Activated CD4-positive, alpha-beta T cell treated with anti-CD3 and anti-CD28 coated beads, Interleukin-2, amount 10 ng/mL, durations not matched to agents 24 days and 14 days (primary cell): ENCODE results near the gene TDRKH. TPM values are rescaled to one million over a fixed set of nuclear protein-coding genes. Genes with fewer than 3 reads are reported as not detected.
"Not testable (repeated sequence)": the region's sequence is repeated elsewhere in the genome, so short reads cannot be mapped to it uniquely, and the experiment has no call there.

Experiments used
- DNase-seq: peaks from one replicate; pipeline ENCODE4 v3.0.0; 2022
- H3K27ac Mint-ChIP-seq: one replicate; pipeline ENCODE4 v1.8.0; 2022; ENCODE audit warnings: mild to moderate bottlenecking, mixed read lengths
- H3K27me3 Mint-ChIP-seq: one replicate; pipeline ENCODE4 v1.8.0; 2022; ENCODE audit warnings: mixed read lengths
- H3K36me3 Mint-ChIP-seq: one replicate; pipeline ENCODE4 v1.8.0; 2022; ENCODE audit warnings: low read depth, mild to moderate bottlenecking, mixed read lengths
- H3K4me1 Mint-ChIP-seq: one replicate; pipeline ENCODE4 v1.8.0; 2021; ENCODE audit warnings: mixed read lengths
- H3K4me3 Mint-ChIP-seq: one replicate; pipeline ENCODE4 v1.8.0; 2022; ENCODE audit warnings: mild to moderate bottlenecking, moderate library complexity, mixed read lengths
- H3K9me3 Mint-ChIP-seq: one replicate; pipeline ENCODE4 v1.8.0; 2021; ENCODE audit warnings: mixed read lengths
- intact Hi-C: fragments of 100-400 bp; cut with micrococcal nuclease; formaldehyde crosslinking; loops from one replicate; pipeline ENCODE4 v1.15.1; 2023
- total RNA-seq: library from RNA; stranded (reverse); gene quantifications from 2 replicates; pipeline ENCODE4 v1.2.3, GENCODE V29; 2022

Gene TDRKH
- total RNA-seq, 1 donor from 2014 or later, result 13.3 TPM

GRCh38 chr1:151803915-151804314 lies 13.6 kb upstream of the TDRKH start:
- Mint-ChIP-seq H3K9me3 (no peaks in the 10 kb centered on the region), H3K27ac (no peak overlapping the region), H3K4me1 (peaks cover 5% of the 10 kb centered on the region), H3K36me3 (no peaks in the 10 kb centered on the region), H3K4me3 (no peak overlapping the region), H3K27me3 (peaks cover 24% of the 10 kb centered on the region)
- DNase-seq, result no peak
- intact Hi-C loops, result loop anchor here (5.0 kb wide), 1 partner anchor 62 kb away; no protein-coding TSS in a partner anchor

GRCh38 chr1:151803164-151803563 lies 12.9 kb upstream of the TDRKH start:
- peaks cover 22% of the 10 kb centered on the region for H3K27me3 Mint-ChIP-seq
- H3K36me3 Mint-ChIP-seq, result no peaks in the 10 kb centered on the region
- peaks cover 5% of the 10 kb centered on the region for H3K4me1 Mint-ChIP-seq
- no peak overlapping the region for H3K4me3 Mint-ChIP-seq
- H3K27ac Mint-ChIP-seq, result no peak overlapping the region
- DNase-seq, result no peak
- intact Hi-C loops, result loop anchor here (5.0 kb wide), 1 partner anchor 61 kb away; no protein-coding TSS in a partner anchor
- no peaks in the 10 kb centered on the region for H3K9me3 Mint-ChIP-seq

- Mint-ChIP-seq H3K36me3 (no peaks in the 10 kb centered on the region), H3K9me3 (no peaks in the 10 kb centered on the region), H3K4me1 (peaks cover 3% of the 10 kb centered on the region), H3K27ac (no peak overlapping the region), H3K27me3 (peaks cover 22% of the 10 kb centered on the region), H3K4me3 (no peak overlapping the region)
- DNase-seq, result no peak
- intact Hi-C loops, result loop anchor here (5.0 kb wide), 1 partner anchor 60 kb away; no protein-coding TSS in a partner anchor
Measured at GRCh38 chr1:151802372-151802771, 12.1 kb upstream of the TDRKH start.

GRCh38 chr1:151801846-151802245 lies 11.5 kb upstream of the TDRKH start:
- H3K36me3 Mint-ChIP-seq, result no peaks in the 10 kb centered on the region
- no peaks in the 10 kb centered on the region for H3K9me3 Mint-ChIP-seq
- intact Hi-C loops, result loop anchor here (5.0 kb wide), 1 partner anchor 60 kb away; no protein-coding TSS in a partner anchor
- H3K4me1 Mint-ChIP-seq, result peaks cover 3% of the 10 kb centered on the region
- no peak for DNase-seq
- no peak overlapping the region for H3K27ac Mint-ChIP-seq
- peaks cover 22% of the 10 kb centered on the region for H3K27me3 Mint-ChIP-seq
- no peak overlapping the region for H3K4me3 Mint-ChIP-seq

GRCh38 chr1:151801310-151801820 lies 11.1 kb upstream of the TDRKH start:
- Mint-ChIP-seq H3K4me1 (peaks cover 3% of the 10 kb centered on the region), H3K27ac (no peak overlapping the region), H3K9me3 (no peaks in the 10 kb centered on the region), H3K36me3 (no peaks in the 10 kb centered on the region), H3K27me3 (peaks cover 21% of the 10 kb centered on the region), H3K4me3 (no peak overlapping the region)
- intact Hi-C loops, result loop anchor here (5.0 kb wide), 1 partner anchor 59 kb away; no protein-coding TSS in a partner anchor
- no peak for DNase-seq

GRCh38 chr1:151800830-151801229 lies 10.5 kb upstream of the TDRKH start:
- Mint-ChIP-seq H3K27me3 (peaks cover 20% of the 10 kb centered on the region), H3K4me1 (peaks cover 3% of the 10 kb centered on the region), H3K9me3 (no peaks in the 10 kb centered on the region), H3K27ac (no peak overlapping the region), H3K36me3 (no peaks in the 10 kb centered on the region), H3K4me3 (no peak overlapping the region)
- no peak for DNase-seq
- intact Hi-C loops, result loop anchor here (5.0 kb wide), 1 partner anchor 59 kb away; no protein-coding TSS in a partner anchor

- Mint-ChIP-seq H3K36me3 (peaks cover under 1% of the 10 kb centered on the region), H3K27ac (no peak overlapping the region)
- intact Hi-C loops, result loop anchor here (5.0 kb wide), 1 partner anchor 57 kb away; no protein-coding TSS in a partner anchor
Measured at GRCh38 chr1:151799179-151800022, 9.1 kb upstream of the TDRKH start.

GRCh38 chr1:151798571-151798970 lies 8.3 kb upstream of the TDRKH start:
- intact Hi-C loops, result no loop called here
- Mint-ChIP-seq H3K36me3 (peaks cover 2% of the 10 kb centered on the region), H3K9me3 (no peaks in the 10 kb centered on the region), H3K4me3 (no peak overlapping the region), H3K27me3 (peaks cover 16% of the 10 kb centered on the region), H3K27ac (no peak overlapping the region), H3K4me1 (peaks cover 3% of the 10 kb centered on the region)
- DNase-seq, result no peak

More at GRCh38 chr1:151799179-151800022, 9.1 kb upstream of the TDRKH start:
- Mint-ChIP-seq H3K4me3 (no peak overlapping the region), H3K9me3 (no peaks in the 10 kb centered on the region), H3K4me1 (peaks cover 3% of the 10 kb centered on the region), H3K27me3 (peaks cover 18% of the 10 kb centered on the region)
- no peak for DNase-seq

- Mint-ChIP-seq H3K9me3 (no peaks in the 10 kb centered on the region), H3K4me3 (peak overlapping the region; percentile 100), H3K4me1 (peaks cover 25% of the 10 kb centered on the region), H3K27ac (peak overlapping the region; percentile 90), H3K27me3 (peaks cover 2% of the 10 kb centered on the region), H3K36me3 (peaks cover 9% of the 10 kb centered on the region)
- intact Hi-C loops, result loop anchor here (1.0 to 2.0 kb wide), 5 partner anchors 28 to 114 kb away; partner anchors contain the start of genes C2CD4D, MRPL9 and RIIAD1
- DNase-seq, result peak; percentile 70
Measured at GRCh38 chr1:151790940-151791651, 796 bp upstream of the TDRKH start.

GRCh38 chr1:151787689-151788088 lies 2.6 kb downstream of the TDRKH start:
- intact Hi-C loops, result no loop called here
- Mint-ChIP-seq H3K27ac (no peak overlapping the region), H3K27me3 (peaks cover 2% of the 10 kb centered on the region), H3K36me3 (peaks cover 6% of the 10 kb centered on the region), H3K4me1 (peaks cover 25% of the 10 kb centered on the region), H3K4me3 (no peak overlapping the region), H3K9me3 (no peaks in the 10 kb centered on the region)
- no peak for DNase-seq

GRCh38 chr1:151783796-151784195 lies 6.5 kb downstream of the TDRKH start:
- Mint-ChIP-seq H3K4me1 (peaks cover 2% of the 10 kb centered on the region), H3K27ac (no peak overlapping the region), H3K9me3 (no peaks in the 10 kb centered on the region), H3K4me3 (no peak overlapping the region), H3K27me3 (no peaks in the 10 kb centered on the region), H3K36me3 (peaks cover 8% of the 10 kb centered on the region)
- intact Hi-C loops, result no loop called here
- no peak for DNase-seq

- intact Hi-C loops, result no loop called here
- Mint-ChIP-seq H3K4me1 (no peaks in the 10 kb centered on the region), H3K4me3 (no peak overlapping the region), H3K27me3 (no peaks in the 10 kb centered on the region), H3K27ac (no peak overlapping the region), H3K36me3 (peaks cover 14% of the 10 kb centered on the region), H3K9me3 (no peaks in the 10 kb centered on the region)
- DNase-seq, result no peak
Measured at GRCh38 chr1:151782741-151783140, 7.6 kb downstream of the TDRKH start.

GRCh38 chr1:151782026-151782425 lies 8.3 kb downstream of the TDRKH start:
- intact Hi-C loops, H3K9me3 Mint-ChIP-seq, H3K4me3 Mint-ChIP-seq, H3K4me1 Mint-ChIP-seq, DNase-seq, H3K27me3 Mint-ChIP-seq, H3K27ac Mint-ChIP-seq: not testable (repeated sequence)
- H3K36me3 Mint-ChIP-seq, result peaks cover 15% of the 10 kb centered on the region
